ENCODE data around the gene ARHGEF17. TPM values are rescaled to one million over a fixed set of nuclear protein-coding genes. Genes with fewer than 3 reads are reported as not detected.

Gene ARHGEF17
- total and polyA plus RNA-seq, 2 of the 13 experiments (the other 11 are each of a cell fraction or from before 2014, with no cell fraction given): 10.7 to 28.8 TPM

- TF ChIP-seq SP4 (CRISPR knock-in tag; IDR thresholded peaks at IDR 0.05) (0 out of 2 replicates have a peak, but pooled peaks have one; percentile 26), FOSL2 (CRISPR knock-in tag; IDR thresholded peaks at IDR 0.05) (peak; percentile 62; the same call in 1 of the 2 replicates), ATAD3A (CRISPR knock-in tag; IDR thresholded peaks at IDR 0.05) (no peak), MEF2D (CRISPR knock-in tag; IDR thresholded peaks at IDR 0.05) (0 out of 2 replicates have a peak, but pooled peaks have one; percentile 36), MBNL3 (CRISPR knock-in tag; conservative IDR thresholded peaks at IDR 0.05) (no peak), SRSF9 (IDR thresholded peaks at IDR 0.05; ENCODE audit: borderline replicate concordance, insufficient read depth, low read depth, low read length, poor library complexity, severe bottlenecking) (no peak), SP2 (CRISPR knock-in tag; IDR thresholded peaks at IDR 0.05) (no peak), PHF21A (CRISPR knock-in tag; IDR thresholded peaks at IDR 0.05) (no peak), ZNF720 (CRISPR knock-in tag; IDR thresholded peaks at IDR 0.05) (no peak), BCL6 (CRISPR knock-in tag; IDR thresholded peaks at IDR 0.05) (no peak), ZNF432 (CRISPR knock-in tag; IDR thresholded peaks at IDR 0.05; ENCODE audit: borderline replicate concordance) (no peak), ZNF772 (CRISPR knock-in tag; IDR thresholded peaks at IDR 0.05) (no peak), KDM4B (CRISPR knock-in tag; IDR thresholded peaks at IDR 0.05) (no peak), XRCC5 (optimal IDR thresholded peaks at IDR 0.05; ENCODE audit: low read length) (peak; percentile 27), SAP130 (CRISPR knock-in tag; IDR thresholded peaks at IDR 0.05; ENCODE audit: low read depth) (peak; percentile 49; the same call in 1 of the 2 replicates), CHD2 (IDR thresholded peaks at IDR 0.05; ENCODE audit: low read depth, low read length) (no peak), SRF (IDR thresholded peaks at IDR 0.05; ENCODE audit: low read depth, low read length) (no peak), SOX5 (CRISPR knock-in tag; IDR thresholded peaks at IDR 0.05; ENCODE audit: borderline replicate concordance) (no peak), KLF11 (CRISPR knock-in tag; IDR thresholded peaks at IDR 0.05) (no peak), KDM5B (CRISPR knock-in tag; IDR thresholded peaks at IDR 0.05; ENCODE audit: borderline replicate concordance) (no peak), RBFOX2 (IDR thresholded peaks at IDR 0.05; ENCODE audit: low read depth, low read length) (no peak; the same call in 1 of the 2 replicates), HOXD1 (CRISPR knock-in tag; IDR thresholded peaks at IDR 0.05) (no peak), PAX8 (CRISPR knock-in tag; IDR thresholded peaks at IDR 0.05; ENCODE audit: borderline replicate concordance) (no peak)
- TF ChIP-seq, protein P1, sequence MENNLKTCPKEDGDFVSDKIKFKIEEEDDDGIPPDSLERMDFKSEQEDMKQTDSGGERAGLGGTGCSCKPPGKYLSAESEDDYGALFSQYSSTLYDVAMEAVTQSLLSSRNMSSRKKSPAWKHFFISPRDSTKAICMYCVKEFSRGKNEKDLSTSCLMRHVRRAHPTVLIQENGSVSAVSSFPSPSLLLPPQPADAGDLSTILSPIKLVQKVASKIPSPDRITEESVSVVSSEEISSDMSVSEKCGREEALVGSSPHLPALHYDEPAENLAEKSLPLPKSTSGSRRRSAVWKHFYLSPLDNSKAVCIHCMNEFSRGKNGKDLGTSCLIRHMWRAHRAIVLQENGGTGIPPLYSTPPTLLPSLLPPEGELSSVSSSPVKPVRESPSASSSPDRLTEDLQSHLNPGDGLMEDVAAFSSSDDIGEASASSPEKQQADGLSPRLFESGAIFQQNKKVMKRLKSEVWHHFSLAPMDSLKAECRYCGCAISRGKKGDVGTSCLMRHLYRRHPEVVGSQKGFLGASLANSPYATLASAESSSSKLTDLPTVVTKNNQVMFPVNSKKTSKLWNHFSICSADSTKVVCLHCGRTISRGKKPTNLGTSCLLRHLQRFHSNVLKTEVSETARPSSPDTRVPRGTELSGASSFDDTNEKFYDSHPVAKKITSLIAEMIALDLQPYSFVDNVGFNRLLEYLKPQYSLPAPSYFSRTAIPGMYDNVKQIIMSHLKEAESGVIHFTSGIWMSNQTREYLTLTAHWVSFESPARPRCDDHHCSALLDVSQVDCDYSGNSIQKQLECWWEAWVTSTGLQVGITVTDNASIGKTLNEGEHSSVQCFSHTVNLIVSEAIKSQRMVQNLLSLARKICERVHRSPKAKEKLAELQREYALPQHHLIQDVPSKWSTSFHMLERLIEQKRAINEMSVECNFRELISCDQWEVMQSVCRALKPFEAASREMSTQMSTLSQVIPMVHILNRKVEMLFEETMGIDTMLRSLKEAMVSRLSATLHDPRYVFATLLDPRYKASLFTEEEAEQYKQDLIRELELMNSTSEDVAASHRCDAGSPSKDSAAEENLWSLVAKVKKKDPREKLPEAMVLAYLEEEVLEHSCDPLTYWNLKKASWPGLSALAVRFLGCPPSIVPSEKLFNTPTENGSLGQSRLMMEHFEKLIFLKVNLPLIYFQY (CRISPR knock-in tag; IDR thresholded peaks at IDR 0.05; ENCODE audit: borderline replicate concordance): no peak
- TF ChIP-seq, protein P2, sequence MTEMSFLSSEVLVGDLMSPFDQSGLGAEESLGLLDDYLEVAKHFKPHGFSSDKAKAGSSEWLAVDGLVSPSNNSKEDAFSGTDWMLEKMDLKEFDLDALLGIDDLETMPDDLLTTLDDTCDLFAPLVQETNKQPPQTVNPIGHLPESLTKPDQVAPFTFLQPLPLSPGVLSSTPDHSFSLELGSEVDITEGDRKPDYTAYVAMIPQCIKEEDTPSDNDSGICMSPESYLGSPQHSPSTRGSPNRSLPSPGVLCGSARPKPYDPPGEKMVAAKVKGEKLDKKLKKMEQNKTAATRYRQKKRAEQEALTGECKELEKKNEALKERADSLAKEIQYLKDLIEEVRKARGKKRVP (CRISPR knock-in tag; IDR thresholded peaks at IDR 0.05): 0 out of 4 replicates have a peak, but pooled peaks of 1 of the 2 experiments have one; percentile 7
- TF ChIP-seq, protein P3, sequence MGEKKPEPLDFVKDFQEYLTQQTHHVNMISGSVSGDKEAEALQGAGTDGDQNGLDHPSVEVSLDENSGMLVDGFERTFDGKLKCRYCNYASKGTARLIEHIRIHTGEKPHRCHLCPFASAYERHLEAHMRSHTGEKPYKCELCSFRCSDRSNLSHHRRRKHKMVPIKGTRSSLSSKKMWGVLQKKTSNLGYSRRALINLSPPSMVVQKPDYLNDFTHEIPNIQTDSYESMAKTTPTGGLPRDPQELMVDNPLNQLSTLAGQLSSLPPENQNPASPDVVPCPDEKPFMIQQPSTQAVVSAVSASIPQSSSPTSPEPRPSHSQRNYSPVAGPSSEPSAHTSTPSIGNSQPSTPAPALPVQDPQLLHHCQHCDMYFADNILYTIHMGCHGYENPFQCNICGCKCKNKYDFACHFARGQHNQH (CRISPR knock-in tag; IDR thresholded peaks at IDR 0.05): no peak
Observed at GRCh38 chr11:73376803-73377629, 68.9 kb downstream of the ARHGEF17 start (continued).

Measured in HepG2 (cell line).